IPS DF 19.7 (cell line): ENCODE measurements around the gene PDZD2.
"Not testable (repeated sequence)": the region's sequence is repeated elsewhere in the genome, so short reads cannot be mapped to it uniquely, and the experiment has no call there.

ENCODE experiments used
- DNase-seq: peaks from one replicate; pipeline ENCODE4 v3.0.0-alpha.2; 2013; ENCODE audit warnings: low read depth, low spot score

PDZD2 gene

GRCh38 chr5:31967461-31967860, 328.5 kb downstream of the PDZD2 start:
- DNase-seq, result no peak

- DNase-seq, result no peak
Measured at GRCh38 chr5:31972558-31972957, 333.6 kb downstream of the PDZD2 start.

- DNase-seq, result not testable (repeated sequence)
Measured at GRCh38 chr5:31975189-31975612, 336.3 kb downstream of the PDZD2 start.

- no peak for DNase-seq
Measured at GRCh38 chr5:31976169-31976568, 337.2 kb downstream of the PDZD2 start.

- DNase-seq, result no peak
Measured at GRCh38 chr5:31981361-31981945, 342.5 kb downstream of the PDZD2 start.

GRCh38 chr5:31982027-31982426, 343.1 kb downstream of the PDZD2 start:
- DNase-seq, result no peak

- DNase-seq, result no peak
Measured at GRCh38 chr5:31982621-31983020, 343.7 kb downstream of the PDZD2 start.

GRCh38 chr5:31983851-31984250, 344.9 kb downstream of the PDZD2 start:
- DNase-seq, result no peak

GRCh38 chr5:31984691-31985090, 345.8 kb downstream of the PDZD2 start:
- no peak for DNase-seq

GRCh38 chr5:31986101-31986500, 347.2 kb downstream of the PDZD2 start:
- no peak for DNase-seq

- DNase-seq, result no peak
Measured at GRCh38 chr5:31987985-31988710, 349.2 kb downstream of the PDZD2 start.

- no peak for DNase-seq
Measured at GRCh38 chr5:31990081-31990650, 351.2 kb downstream of the PDZD2 start.

GRCh38 chr5:31990701-31991110, 351.8 kb downstream of the PDZD2 start:
- no peak for DNase-seq

- no peak for DNase-seq
Measured at GRCh38 chr5:31992377-31992776, 353.4 kb downstream of the PDZD2 start.

- no peak for DNase-seq
Measured at GRCh38 chr5:31993165-31993961, 354.4 kb downstream of the PDZD2 start.

- no peak for DNase-seq
Measured at GRCh38 chr5:31995006-31995405, 356.1 kb downstream of the PDZD2 start.

GRCh38 chr5:31995714-31996113, 356.8 kb downstream of the PDZD2 start:
- DNase-seq, result no peak

GRCh38 chr5:31996909-31997308, 358.0 kb downstream of the PDZD2 start:
- DNase-seq, result no peak

GRCh38 chr5:31999470-31999869, 360.5 kb downstream of the PDZD2 start:
- no peak for DNase-seq

- DNase-seq, result no peak
Measured at GRCh38 chr5:32000731-32001130, 361.8 kb downstream of the PDZD2 start.

- DNase-seq, result no peak
Measured at GRCh38 chr5:32001284-32001683, 362.4 kb downstream of the PDZD2 start.

- no peak for DNase-seq
Measured at GRCh38 chr5:32001707-32002106, 362.8 kb downstream of the PDZD2 start.
